HCT116 (cell line): ENCODE results near the gene IL1RAPL2. TPM values are rescaled to one million over a fixed set of nuclear protein-coding genes. Genes with fewer than 3 reads are reported as not detected.

Experiments
- ATAC-seq: fragments of 200-7000 bp; cut with Tn5 transposase; 2 replicates; pipeline ENCODE4 v1.9.1; 2020; ENCODE audit warnings: mild to moderate bottlenecking, moderate library complexity
- BruUV-seq: library from RNA; stranded (reverse); fragments of 400-500 nt; replicated peaks from 2 replicates; lab custom pipeline; 2021; lab: Mats Ljungman, UMichigan
- CTCF ChIA-PET: fragments of 300-600 bp; sonication (Branson Sonifier 250); formaldehyde crosslinking; loops from one replicate; lab custom pipeline; 2021; ENCODE audit warnings: antibody characterized with exemption; lab: Charles Lee
- POLR2A ChIA-PET: fragments of 300-600, 350-600 bp; sonication (Branson Sonifier 250); formaldehyde crosslinking; loops from one replicate; lab custom pipeline; 2021; ENCODE audit warnings: antibody characterized with exemption; lab: Charles Lee
- RAD21 ChIA-PET, 2 experiments: fragments of 300-600 bp; sonication (Branson Sonifier 250); formaldehyde crosslinking; loops; one replicate each; lab custom pipeline; 2023; ENCODE audit warnings: low total read pairs in 2 of 2; ENCODE audit not compliant: uncharacterized antibody in 2 of 2, unreplicated experiment in 2 of 2, low non-redundant PET in 1 of 2; lab: Charles Lee
- DNase-seq: peaks from one replicate; pipeline ENCODE4 v3.0.0-alpha.2; 2010; ENCODE audit warnings: low read depth, low spot score
- H2AFZ ChIP-seq: fragments of 200-600 bp; shearing (Covaris generic), sonication (generic); 2 replicates; pipeline ENCODE4 v1.6.1; 2017; ENCODE audit warnings: low read depth, mixed run types, mixed read lengths, antibody characterized with exemption, low read length; ENCODE audit not compliant: poor library complexity, severe bottlenecking
- H3K27ac ChIP-seq: 2 replicates; pipeline ENCODE4 v1.5.1; 2012; ENCODE audit warnings: low read depth, low read length
- H3K27me3 ChIP-seq: fragments of 200-600 bp; sonication (generic); 2 replicates; pipeline ENCODE4 v1.6.1; 2016; ENCODE audit warnings: mixed run types, low read length, mixed read lengths; ENCODE audit not compliant: insufficient read depth
- H3K36me3 ChIP-seq, 2 experiments: fragments of 200-500 bp in 1 of 2; fragments of 200-600 bp in 1 of 2; sonication (Bioruptor generic) in 1 of 2; sonication (generic) in 1 of 2; 2 replicates each; pipeline versions ENCODE4 v1.5.1 to v1.6.1; 2014 to 2016; ENCODE audit warnings: low read length in 2 of 2, inconsistent platforms in 1 of 2, mixed read lengths in 1 of 2, mixed run types in 1 of 2; ENCODE audit not compliant: insufficient read depth in 2 of 2, control insufficient read depth in 1 of 2
- H3K4me1 ChIP-seq, 2 experiments: fragments of 200-600 bp in 1 of 2; sonication (generic) in 1 of 2; 2 replicates each; pipeline versions ENCODE4 v1.5.1 to v1.6.1; 2012 to 2017; ENCODE audit warnings: low read length in 2 of 2, inconsistent platforms in 1 of 2, mild to moderate bottlenecking in 1 of 2, mixed read lengths in 1 of 2, mixed run types in 1 of 2, moderate library complexity in 1 of 2; ENCODE audit not compliant: insufficient read depth in 2 of 2, control insufficient read depth in 1 of 2
- H3K4me2 ChIP-seq: fragments of 200-600 bp; sonication (generic); 2 replicates; pipeline ENCODE4 v1.6.1; 2017; ENCODE audit warnings: mixed run types, low read length, mixed read lengths
- H3K4me3 ChIP-seq, 2 experiments: fragments of 200-600 bp in 1 of 2; sonication (generic) in 1 of 2; replicated peaks in 1 of 2; 2 replicates each; pipeline ENCODE4 v1.5.1; 2011 to 2016; ENCODE audit warnings: low read length in 2 of 2, control low read depth in 1 of 2, low read depth in 1 of 2, mild to moderate bottlenecking in 1 of 2, mixed read lengths in 1 of 2, mixed run types in 1 of 2
- H3K79me2 ChIP-seq: fragments of 200-600 bp; sonication (generic); 2 replicates; pipeline ENCODE4 v1.6.1; 2017; ENCODE audit warnings: mild to moderate bottlenecking, mixed run types, low read length, moderate library complexity, mixed read lengths; ENCODE audit not compliant: insufficient read depth
- H3K9ac ChIP-seq: fragments of 200-600 bp; sonication (generic); 2 replicates; pipeline ENCODE4 v1.6.1; 2016; ENCODE audit warnings: low read length, mixed read lengths
- H3K9me2 ChIP-seq: fragments of 200-600 bp; sonication (generic), shearing (Covaris generic); 2 replicates; pipeline ENCODE4 v1.6.1; 2017; ENCODE audit warnings: mixed run types, mild to moderate bottlenecking, moderate library complexity; ENCODE audit not compliant: insufficient read depth
- H3K9me3 ChIP-seq, 2 experiments: fragments of 200-500 bp in 1 of 2; fragments of 200-600 bp in 1 of 2; sonication (Bioruptor generic) in 1 of 2; sonication (generic) in 1 of 2; 2 replicates each; pipeline ENCODE4 v1.6.1; 2014 to 2017; ENCODE audit warnings: low read length in 2 of 2, mixed read lengths in 2 of 2, inconsistent platforms in 1 of 2, low read depth in 1 of 2, mild to moderate bottlenecking in 1 of 2, mixed run types in 1 of 2, moderate library complexity in 1 of 2; ENCODE audit not compliant: control insufficient read depth in 1 of 2, insufficient read depth in 1 of 2
- H4K20me1 ChIP-seq: fragments of 200-600 bp; sonication (generic), shearing (Covaris generic); 2 replicates; pipeline ENCODE4 v1.6.1; 2017; ENCODE audit warnings: mixed run types, mild to moderate bottlenecking, moderate library complexity; ENCODE audit not compliant: insufficient read depth
- CBX3 ChIP-seq: IDR thresholded peaks from 2 replicates; pipeline ENCODE4 v1.6.1; 2012; ENCODE audit warnings: low read depth
- CEBPB ChIP-seq: IDR thresholded peaks from 2 replicates; pipeline ENCODE4 v1.6.1; 2012; ENCODE audit warnings: low read depth
- EGR1 ChIP-seq: IDR thresholded peaks from 2 replicates; pipeline ENCODE4 v1.6.1; 2012; ENCODE audit warnings: low read depth
- FOSL1 ChIP-seq: IDR thresholded peaks from 2 replicates; pipeline ENCODE4 v1.6.1; 2012; ENCODE audit warnings: low read depth
- POLR2AphosphoS5 ChIP-seq: IDR thresholded peaks from 2 replicates; pipeline ENCODE4 v1.6.1; 2011; ENCODE audit warnings: mild to moderate bottlenecking, low read depth, low read length, moderate library complexity
- RAD21 ChIP-seq: IDR thresholded peaks from 2 replicates; pipeline ENCODE4 v1.6.1; 2012; ENCODE audit warnings: low read depth, mild to moderate bottlenecking
- SP1 ChIP-seq: IDR thresholded peaks from 2 replicates; pipeline ENCODE4 v1.6.1; 2012; ENCODE audit warnings: low read depth
- SRF ChIP-seq: IDR thresholded peaks from 2 replicates; pipeline ENCODE4 v1.6.1; 2012; ENCODE audit warnings: low read depth
- YY1 ChIP-seq: IDR thresholded peaks from 2 replicates; pipeline ENCODE4 v1.6.1; 2011; ENCODE audit warnings: low read length, low read depth, moderate library complexity, mild to moderate bottlenecking; ENCODE audit not compliant: insufficient replicate concordance; ENCODE audit errors: extremely low read depth
- ZNF274 ChIP-seq: fragments of 200-500 bp; sonication (Bioruptor generic); IDR thresholded peaks from 2 replicates; pipeline ENCODE4 v1.6.1; 2014; ENCODE audit warnings: mild to moderate bottlenecking, low read depth, low read length, inconsistent platforms
- intact Hi-C: fragments of 100-400 bp; cut with micrococcal nuclease; formaldehyde crosslinking; loops from 2 replicates; pipeline ENCODE4 v1.10.0; 2022
- total RNA-seq: library from RNA; stranded (reverse); gene quantifications from one replicate; pipeline ENCODE4 v1.2.1, GENCODE V29; 2021; ENCODE audit not compliant: unreplicated experiment
- TF ChIP-seq, protein P1 (sequence below): IDR thresholded peaks from 2 replicates; pipeline ENCODE4 v1.6.1; 2012
- TF ChIP-seq, protein P2 (sequence below): IDR thresholded peaks from 2 replicates; pipeline ENCODE4 v1.6.1; 2011; ENCODE audit warnings: mild to moderate bottlenecking, low read length, moderate library complexity; ENCODE audit not compliant: insufficient replicate concordance; ENCODE audit errors: extremely low read depth
- TF ChIP-seq, protein P3 (sequence below): IDR thresholded peaks from 2 replicates; pipeline ENCODE4 v1.6.1; 2012
- TF ChIP-seq, protein P4 (sequence below), 3 experiments: fragments of 200-600 bp in 1 of 3; sonication (generic) in 1 of 3; IDR thresholded peaks in 2 of 3; conservative IDR thresholded peaks in 1 of 3; 2 replicates each; pipeline ENCODE4 v1.5.1; 2012 to 2017; ENCODE audit warnings: low read depth in 2 of 3, low read length in 2 of 3, antibody characterized with exemption in 1 of 3, borderline replicate concordance in 1 of 3, control low read depth in 1 of 3, mild to moderate bottlenecking in 1 of 3, mixed read lengths in 1 of 3, mixed run types in 1 of 3, moderate library complexity in 1 of 3; ENCODE audit not compliant: insufficient read depth in 1 of 3
- TF ChIP-seq, protein P5 (sequence below): IDR thresholded peaks from 2 replicates; pipeline ENCODE4 v1.6.1; 2012; ENCODE audit warnings: low read depth

IL1RAPL2 gene
- total RNA-seq, 1 experiment from 2014 or later, result not detected

DNA sequence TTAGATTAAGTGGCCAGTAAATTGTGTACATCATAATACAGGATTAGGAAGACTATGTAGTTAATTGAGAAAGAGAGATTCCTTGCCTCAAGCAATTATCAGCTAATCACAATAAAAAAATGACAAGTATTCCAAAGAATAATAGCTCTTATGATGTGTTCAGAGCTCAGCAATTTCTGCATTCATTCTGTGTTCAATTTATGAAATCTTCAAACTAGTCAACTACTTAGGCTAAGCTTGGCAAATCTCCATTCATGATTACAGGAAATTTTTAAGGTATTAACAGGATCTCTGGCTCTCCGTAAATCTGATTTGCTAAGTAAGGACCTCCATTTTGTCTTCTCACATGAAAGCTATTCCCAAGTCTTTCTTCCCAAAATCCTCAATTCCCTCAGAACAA, 911.4 kb downstream of the IL1RAPL2 start:
- ChIA-PET CTCF (no interaction called here), RAD21 (no interaction called here), POLR2A (no interaction called here)
- Histone ChIP-seq H3K79me2 (no peaks in the 10 kb centered on the region), H3K27ac (no peak overlapping the region), H3K9ac (no peak overlapping the region), H3K9me3 (no peaks in the 10 kb centered on the region), H3K4me2 (no peak overlapping the region), H3K36me3 (no peaks in the 10 kb centered on the region), H3K9me2 (no peaks in the 10 kb centered on the region), H3K27me3 (no peaks in the 10 kb centered on the region), H3K4me1 (no peaks in the 10 kb centered on the region), H4K20me1 (no peaks in the 10 kb centered on the region), H2AFZ (no peak overlapping the region), H3K4me3 (no peak overlapping the region)
- no peak for DNase-seq
- ATAC-seq, result no peak
- intact Hi-C loops, result no loop called here
- no TSS peak for BruUV-seq
- TF ChIP-seq, protein P1, sequence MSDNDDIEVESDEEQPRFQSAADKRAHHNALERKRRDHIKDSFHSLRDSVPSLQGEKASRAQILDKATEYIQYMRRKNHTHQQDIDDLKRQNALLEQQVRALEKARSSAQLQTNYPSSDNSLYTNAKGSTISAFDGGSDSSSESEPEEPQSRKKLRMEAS, result no peak
- TF ChIP-seq FOSL1 (no peak), SRF (no peak), SP1 (no peak), CEBPB (no peak), RAD21 (no peak), EGR1 (no peak), POLR2AphosphoS5 (no peak), YY1 (no peak), ZNF274 (no peak), CBX3 (no peak)
- TF ChIP-seq, protein P2, sequence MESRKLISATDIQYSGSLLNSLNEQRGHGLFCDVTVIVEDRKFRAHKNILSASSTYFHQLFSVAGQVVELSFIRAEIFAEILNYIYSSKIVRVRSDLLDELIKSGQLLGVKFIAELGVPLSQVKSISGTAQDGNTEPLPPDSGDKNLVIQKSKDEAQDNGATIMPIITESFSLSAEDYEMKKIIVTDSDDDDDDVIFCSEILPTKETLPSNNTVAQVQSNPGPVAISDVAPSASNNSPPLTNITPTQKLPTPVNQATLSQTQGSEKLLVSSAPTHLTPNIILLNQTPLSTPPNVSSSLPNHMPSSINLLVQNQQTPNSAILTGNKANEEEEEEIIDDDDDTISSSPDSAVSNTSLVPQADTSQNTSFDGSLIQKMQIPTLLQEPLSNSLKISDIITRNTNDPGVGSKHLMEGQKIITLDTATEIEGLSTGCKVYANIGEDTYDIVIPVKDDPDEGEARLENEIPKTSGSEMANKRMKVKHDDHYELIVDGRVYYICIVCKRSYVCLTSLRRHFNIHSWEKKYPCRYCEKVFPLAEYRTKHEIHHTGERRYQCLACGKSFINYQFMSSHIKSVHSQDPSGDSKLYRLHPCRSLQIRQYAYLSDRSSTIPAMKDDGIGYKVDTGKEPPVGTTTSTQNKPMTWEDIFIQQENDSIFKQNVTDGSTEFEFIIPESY, result no peak
- TF ChIP-seq, protein P3, sequence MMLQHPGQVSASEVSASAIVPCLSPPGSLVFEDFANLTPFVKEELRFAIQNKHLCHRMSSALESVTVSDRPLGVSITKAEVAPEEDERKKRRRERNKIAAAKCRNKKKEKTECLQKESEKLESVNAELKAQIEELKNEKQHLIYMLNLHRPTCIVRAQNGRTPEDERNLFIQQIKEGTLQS, result no peak
- TF ChIP-seq, protein P4, sequence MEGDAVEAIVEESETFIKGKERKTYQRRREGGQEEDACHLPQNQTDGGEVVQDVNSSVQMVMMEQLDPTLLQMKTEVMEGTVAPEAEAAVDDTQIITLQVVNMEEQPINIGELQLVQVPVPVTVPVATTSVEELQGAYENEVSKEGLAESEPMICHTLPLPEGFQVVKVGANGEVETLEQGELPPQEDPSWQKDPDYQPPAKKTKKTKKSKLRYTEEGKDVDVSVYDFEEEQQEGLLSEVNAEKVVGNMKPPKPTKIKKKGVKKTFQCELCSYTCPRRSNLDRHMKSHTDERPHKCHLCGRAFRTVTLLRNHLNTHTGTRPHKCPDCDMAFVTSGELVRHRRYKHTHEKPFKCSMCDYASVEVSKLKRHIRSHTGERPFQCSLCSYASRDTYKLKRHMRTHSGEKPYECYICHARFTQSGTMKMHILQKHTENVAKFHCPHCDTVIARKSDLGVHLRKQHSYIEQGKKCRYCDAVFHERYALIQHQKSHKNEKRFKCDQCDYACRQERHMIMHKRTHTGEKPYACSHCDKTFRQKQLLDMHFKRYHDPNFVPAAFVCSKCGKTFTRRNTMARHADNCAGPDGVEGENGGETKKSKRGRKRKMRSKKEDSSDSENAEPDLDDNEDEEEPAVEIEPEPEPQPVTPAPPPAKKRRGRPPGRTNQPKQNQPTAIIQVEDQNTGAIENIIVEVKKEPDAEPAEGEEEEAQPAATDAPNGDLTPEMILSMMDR (IDR thresholded peaks at IDR 0.05 in 2 of 3, conservative IDR thresholded peaks at IDR 0.05 in 1 of 3; ENCODE audit: borderline replicate concordance in 1 of 3, insufficient read depth in 1 of 3, low read depth in 2 of 3, low read length in 2 of 3), result no peak
- TF ChIP-seq, protein P5, sequence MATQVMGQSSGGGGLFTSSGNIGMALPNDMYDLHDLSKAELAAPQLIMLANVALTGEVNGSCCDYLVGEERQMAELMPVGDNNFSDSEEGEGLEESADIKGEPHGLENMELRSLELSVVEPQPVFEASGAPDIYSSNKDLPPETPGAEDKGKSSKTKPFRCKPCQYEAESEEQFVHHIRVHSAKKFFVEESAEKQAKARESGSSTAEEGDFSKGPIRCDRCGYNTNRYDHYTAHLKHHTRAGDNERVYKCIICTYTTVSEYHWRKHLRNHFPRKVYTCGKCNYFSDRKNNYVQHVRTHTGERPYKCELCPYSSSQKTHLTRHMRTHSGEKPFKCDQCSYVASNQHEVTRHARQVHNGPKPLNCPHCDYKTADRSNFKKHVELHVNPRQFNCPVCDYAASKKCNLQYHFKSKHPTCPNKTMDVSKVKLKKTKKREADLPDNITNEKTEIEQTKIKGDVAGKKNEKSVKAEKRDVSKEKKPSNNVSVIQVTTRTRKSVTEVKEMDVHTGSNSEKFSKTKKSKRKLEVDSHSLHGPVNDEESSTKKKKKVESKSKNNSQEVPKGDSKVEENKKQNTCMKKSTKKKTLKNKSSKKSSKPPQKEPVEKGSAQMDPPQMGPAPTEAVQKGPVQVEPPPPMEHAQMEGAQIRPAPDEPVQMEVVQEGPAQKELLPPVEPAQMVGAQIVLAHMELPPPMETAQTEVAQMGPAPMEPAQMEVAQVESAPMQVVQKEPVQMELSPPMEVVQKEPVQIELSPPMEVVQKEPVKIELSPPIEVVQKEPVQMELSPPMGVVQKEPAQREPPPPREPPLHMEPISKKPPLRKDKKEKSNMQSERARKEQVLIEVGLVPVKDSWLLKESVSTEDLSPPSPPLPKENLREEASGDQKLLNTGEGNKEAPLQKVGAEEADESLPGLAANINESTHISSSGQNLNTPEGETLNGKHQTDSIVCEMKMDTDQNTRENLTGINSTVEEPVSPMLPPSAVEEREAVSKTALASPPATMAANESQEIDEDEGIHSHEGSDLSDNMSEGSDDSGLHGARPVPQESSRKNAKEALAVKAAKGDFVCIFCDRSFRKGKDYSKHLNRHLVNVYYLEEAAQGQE, result no peak
